Osteocyte (in vitro differentiated cells): ENCODE measurements around the gene TBC1D22B. TPM values are rescaled to one million over a fixed set of nuclear protein-coding genes. Genes with fewer than 3 reads are reported as not detected.

Experiments used
- DNase-seq: peaks from one replicate; pipeline ENCODE4 v3.0.0; 2021; ENCODE audit warnings: mixed read lengths; ENCODE audit not compliant: unreplicated experiment; ENCODE audit errors: extremely low spot score
- H3K27ac Mint-ChIP-seq: one replicate; pipeline ENCODE4 v1.8.0; 2021; ENCODE audit warnings: mild to moderate bottlenecking, mixed read lengths; ENCODE audit not compliant: unreplicated experiment
- H3K27me3 Mint-ChIP-seq: one replicate; pipeline ENCODE4 v1.8.0; 2021; ENCODE audit warnings: mixed read lengths; ENCODE audit not compliant: unreplicated experiment
- H3K36me3 Mint-ChIP-seq: one replicate; pipeline ENCODE4 v1.8.0; 2021; ENCODE audit warnings: mixed read lengths; ENCODE audit not compliant: unreplicated experiment
- H3K4me1 Mint-ChIP-seq: one replicate; pipeline ENCODE4 v1.8.0; 2021; ENCODE audit warnings: mixed read lengths; ENCODE audit not compliant: unreplicated experiment
- H3K4me3 Mint-ChIP-seq: one replicate; pipeline ENCODE4 v1.8.0; 2021; ENCODE audit warnings: mild to moderate bottlenecking, moderate library complexity, mixed read lengths; ENCODE audit not compliant: unreplicated experiment
- H3K9me3 Mint-ChIP-seq: one replicate; pipeline ENCODE4 v1.8.0; 2021; ENCODE audit warnings: mixed read lengths; ENCODE audit not compliant: unreplicated experiment
- total RNA-seq: library from RNA; stranded (reverse); gene quantifications from 2 replicates; pipeline ENCODE4 v1.2.1, GENCODE V29; 2021
- TF ChIP-seq, protein P1 (sequence below): fragments of 200-600 bp; sonication (generic); IDR thresholded peaks from 2 replicates; pipeline ENCODE4 v1.5.0; 2021; ENCODE audit warnings: antibody characterized with exemption, mild to moderate bottlenecking, moderate library complexity

TBC1D22B gene
- total RNA-seq, 1 donor from 2014 or later, result 13.8 TPM

DNA sequence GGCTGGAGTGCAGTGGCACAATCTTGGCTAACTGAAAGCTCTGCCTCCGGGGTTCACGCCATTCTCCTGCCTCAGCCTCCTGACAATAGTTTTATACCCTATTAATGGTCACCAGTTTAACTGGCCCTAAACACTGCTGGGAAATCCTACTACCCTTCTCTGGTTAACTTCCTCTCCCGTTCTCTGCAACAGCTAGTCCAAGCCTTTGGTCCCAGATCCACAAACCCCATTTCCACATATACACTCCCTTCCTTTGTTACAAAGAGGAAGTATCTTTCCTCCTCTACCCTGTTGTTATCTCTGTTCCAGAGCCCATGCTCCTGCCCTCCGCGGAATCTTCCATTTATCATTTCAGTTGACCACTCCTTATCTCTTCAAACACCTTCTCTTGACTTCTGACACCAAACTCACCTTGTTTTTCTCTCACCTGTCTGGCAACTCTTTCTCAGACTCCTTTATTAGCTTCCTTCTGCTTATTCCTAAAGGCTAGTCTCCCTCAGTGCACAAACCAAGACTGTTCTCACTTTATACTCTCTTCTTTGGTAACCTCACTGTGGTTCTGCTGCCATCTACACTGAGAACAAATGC is 25.0 kb upstream of the TBC1D22B start:
- peaks cover 6% of the 10 kb centered on the region for H3K4me1 Mint-ChIP-seq
- DNase-seq, result no peak
- H3K27ac Mint-ChIP-seq, result no peak overlapping the region
- H3K9me3 Mint-ChIP-seq, result no peaks in the 10 kb centered on the region
- H3K4me3 Mint-ChIP-seq, result no peak overlapping the region
- H3K36me3 Mint-ChIP-seq, result no peaks in the 10 kb centered on the region
- no peaks in the 10 kb centered on the region for H3K27me3 Mint-ChIP-seq
- TF ChIP-seq, protein P1, sequence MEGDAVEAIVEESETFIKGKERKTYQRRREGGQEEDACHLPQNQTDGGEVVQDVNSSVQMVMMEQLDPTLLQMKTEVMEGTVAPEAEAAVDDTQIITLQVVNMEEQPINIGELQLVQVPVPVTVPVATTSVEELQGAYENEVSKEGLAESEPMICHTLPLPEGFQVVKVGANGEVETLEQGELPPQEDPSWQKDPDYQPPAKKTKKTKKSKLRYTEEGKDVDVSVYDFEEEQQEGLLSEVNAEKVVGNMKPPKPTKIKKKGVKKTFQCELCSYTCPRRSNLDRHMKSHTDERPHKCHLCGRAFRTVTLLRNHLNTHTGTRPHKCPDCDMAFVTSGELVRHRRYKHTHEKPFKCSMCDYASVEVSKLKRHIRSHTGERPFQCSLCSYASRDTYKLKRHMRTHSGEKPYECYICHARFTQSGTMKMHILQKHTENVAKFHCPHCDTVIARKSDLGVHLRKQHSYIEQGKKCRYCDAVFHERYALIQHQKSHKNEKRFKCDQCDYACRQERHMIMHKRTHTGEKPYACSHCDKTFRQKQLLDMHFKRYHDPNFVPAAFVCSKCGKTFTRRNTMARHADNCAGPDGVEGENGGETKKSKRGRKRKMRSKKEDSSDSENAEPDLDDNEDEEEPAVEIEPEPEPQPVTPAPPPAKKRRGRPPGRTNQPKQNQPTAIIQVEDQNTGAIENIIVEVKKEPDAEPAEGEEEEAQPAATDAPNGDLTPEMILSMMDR, result no peak

DNA sequence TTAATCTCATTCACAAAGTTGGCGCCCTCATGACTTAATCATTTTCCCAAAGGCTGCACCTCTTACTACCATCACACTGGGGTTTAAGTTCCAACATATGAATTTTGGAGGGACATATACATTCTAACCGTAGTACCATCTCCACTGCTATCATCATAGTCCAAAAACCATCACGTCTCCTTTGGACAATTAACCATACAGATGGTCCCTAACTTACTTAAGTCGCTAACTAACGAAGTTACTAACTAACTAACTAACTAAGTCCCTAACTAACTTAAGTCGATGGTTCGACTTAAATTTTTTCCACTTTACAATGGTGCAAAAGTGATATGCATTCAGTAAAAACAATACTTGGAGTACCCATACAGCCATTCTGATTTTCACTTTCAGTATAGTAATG is 24.0 kb upstream of the TBC1D22B start:
- Mint-ChIP-seq H3K4me1 (peaks cover 11% of the 10 kb centered on the region), H3K4me3 (no peak overlapping the region), H3K27me3 (no peaks in the 10 kb centered on the region), H3K27ac (no peak overlapping the region), H3K36me3 (no peaks in the 10 kb centered on the region), H3K9me3 (no peaks in the 10 kb centered on the region)
- TF ChIP-seq, protein P1, result no peak
- no peak for DNase-seq

GRCh38 chr6:37236921-37237320 is 20.7 kb upstream of the TBC1D22B start:
- Mint-ChIP-seq H3K4me1 (peaks cover 34% of the 10 kb centered on the region), H3K27me3 (no peaks in the 10 kb centered on the region), H3K27ac (peak overlapping the region; percentile 27), H3K36me3 (no peaks in the 10 kb centered on the region), H3K4me3 (no peak overlapping the region), H3K9me3 (peaks cover 3% of the 10 kb centered on the region)
- no peak for DNase-seq
- TF ChIP-seq, protein P1, result no peak

- Mint-ChIP-seq H3K9me3 (peaks cover 3% of the 10 kb centered on the region), H3K27ac (peak overlapping the region; percentile 41), H3K4me3 (no peak overlapping the region), H3K27me3 (no peaks in the 10 kb centered on the region), H3K4me1 (peaks cover 43% of the 10 kb centered on the region), H3K36me3 (no peaks in the 10 kb centered on the region)
- DNase-seq, result no peak
- TF ChIP-seq, protein P1, result no peak
These were observed 19.8 kb upstream of the TBC1D22B start for GRCh38 chr6:37237789-37238188.

GRCh38 chr6:37238381-37238780 is 19.2 kb upstream of the TBC1D22B start:
- no peak overlapping the region for H3K4me3 Mint-ChIP-seq
- peak overlapping the region; percentile 71 for H3K27ac Mint-ChIP-seq
- H3K27me3 Mint-ChIP-seq, result no peaks in the 10 kb centered on the region
- H3K4me1 Mint-ChIP-seq, result peaks cover 49% of the 10 kb centered on the region
- H3K36me3 Mint-ChIP-seq, result no peaks in the 10 kb centered on the region
- peaks cover 3% of the 10 kb centered on the region for H3K9me3 Mint-ChIP-seq
- DNase-seq, result no peak
- TF ChIP-seq, protein P1, result no peak
